GM12873 (cell line): Measurements from ENCODE around the gene PSMD1.

ENCODE experiments used
- CTCF ChIP-seq: IDR thresholded peaks from 2 replicates; pipeline ENCODE4 v1.5.1; 2012; ENCODE audit warnings: low read depth, mild to moderate bottlenecking, moderate library complexity, low read length, control low read depth; ENCODE audit not compliant: insufficient read depth; ENCODE audit errors: missing control alignments

PSMD1 gene

GRCh38 chr2:231059756-231060155 lies 3.1 kb downstream of the PSMD1 start:
- no peak for TF ChIP-seq CTCF

- TF ChIP-seq CTCF, result no peak
These were observed 6.1 kb downstream of the PSMD1 start for GRCh38 chr2:231062776-231063175.

GRCh38 chr2:231063347-231063746 lies 6.7 kb downstream of the PSMD1 start:
- no peak for TF ChIP-seq CTCF

- TF ChIP-seq CTCF, result no peak
These were observed 9.3 kb downstream of the PSMD1 start for GRCh38 chr2:231065966-231066365.

GRCh38 chr2:231068525-231069222 lies 12.0 kb downstream of the PSMD1 start:
- no peak for TF ChIP-seq CTCF

- TF ChIP-seq CTCF, result no peak
These were observed 12.8 kb downstream of the PSMD1 start for GRCh38 chr2:231069379-231070054.

GRCh38 chr2:231084565-231084964 lies 27.9 kb downstream of the PSMD1 start:
- no peak for TF ChIP-seq CTCF
